Measurements from ENCODE around the gene SMCR8.

SMCR8 gene

GRCh38 chr17:18314059-18314730 is 898 bp upstream of the SMCR8 start:
- Histone ChIP-seq H3K23ac (ENCODE audit: low read depth, low read length, poor library complexity) (peak overlapping the region; percentile 86), H2BK12ac (ENCODE audit: low read length) (no peak overlapping the region), H4K8ac (ENCODE audit: low read depth, low read length) (no peak overlapping the region), H2BK15ac (ENCODE audit: low read length) (no peak overlapping the region), H3K9me3 (replicated peaks in 1 of 2; ENCODE audit: control insufficient read depth in 2 of 2, insufficient read depth in 1 of 2, low read depth in 1 of 2, low read length in 2 of 2) (peaks cover 0 to 5% of the 10 kb centered on the region in 2 donors), H2BK5ac (ENCODE audit: low read length) (peak overlapping the region; percentile 91), H2AFZ (ENCODE audit: low read length) (peak overlapping the region; percentile 93), H3K27ac (replicated peaks; ENCODE audit: low read length) (peak overlapping the region; percentile 92), H3K4me2 (ENCODE audit: insufficient read depth, low read length, poor library complexity, severe bottlenecking) (peak overlapping the region; percentile 90), H3K4ac (ENCODE audit: low read length) (no peak overlapping the region), H3K18ac (ENCODE audit: low read length) (peak overlapping the region; percentile 93), H3K14ac (ENCODE audit: low read length) (peak overlapping the region; percentile 85), H3K4me1 (ENCODE audit: control insufficient read depth in 2 of 2, insufficient read depth in 1 of 2, low read depth in 1 of 2, low read length in 2 of 2) (peaks cover 12 to 20% of the 10 kb centered on the region in 2 donors), H3K79me1 (ENCODE audit: low read depth, low read length) (peaks cover 13% of the 10 kb centered on the region), H2AK5ac (ENCODE audit: low read depth, low read length) (peak overlapping the region; percentile 32), H3K27me3 (ENCODE audit: control insufficient read depth in 3 of 3, insufficient read depth in 3 of 3, low read depth in 1 of 3, low read length in 3 of 3) (no peaks in the 10 kb centered on the region), H4K91ac (ENCODE audit: low read depth, low read length, poor library complexity) (no peak overlapping the region), H3K36me3 (replicated peaks in 1 of 2; ENCODE audit: control insufficient read depth in 2 of 2, insufficient read depth in 2 of 2, low read length in 2 of 2) (peaks cover 26 to 72% of the 10 kb centered on the region in 2 donors), H3K4me3 (ENCODE audit: low read length in 2 of 2) (peak overlapping the region; percentile 90 to 94), H3K9ac (ENCODE audit: low read depth, low read length, poor library complexity) (peak overlapping the region; percentile 98), H2BK120ac (ENCODE audit: low read depth, low read length) (peak overlapping the region; percentile 88)
- DNase-seq (ENCODE audit: low spot score), result peak; percentile 23
- no CpG with 5 or more reads among the region's 39 CpGs for whole genome bisulfite sequencing, 2 donors (ENCODE audit: extremely low coverage in 2 of 2, insufficient read length in 2 of 2, insufficient replicate concordance in 1 of 2)

GRCh38 chr17:18315562-18315922 is 449 bp downstream of the SMCR8 start:
- H3K27me3 ChIP-seq (ENCODE audit: control insufficient read depth in 3 of 3, insufficient read depth in 3 of 3, low read depth in 1 of 3, low read length in 3 of 3), result no peaks in the 10 kb centered on the region
- H3K4me3 ChIP-seq (ENCODE audit: low read length in 2 of 2), result peak overlapping the region; percentile 90 to 94
- peaks cover 12 to 20% of the 10 kb centered on the region in 2 donors for H3K4me1 ChIP-seq (ENCODE audit: control insufficient read depth in 2 of 2, insufficient read depth in 1 of 2, low read depth in 1 of 2, low read length in 2 of 2)
- H3K14ac ChIP-seq (ENCODE audit: low read length), result no peak overlapping the region
- H3K27ac ChIP-seq (replicated peaks; ENCODE audit: low read length), result peak overlapping the region; percentile 92
- peak overlapping the region; percentile 91 for H2BK5ac ChIP-seq (ENCODE audit: low read length)
- no peak overlapping the region for H2BK15ac ChIP-seq (ENCODE audit: low read length)
- H3K9ac ChIP-seq (ENCODE audit: low read depth, low read length, poor library complexity), result peak overlapping the region; percentile 85
- H2BK12ac ChIP-seq (ENCODE audit: low read length), result no peak overlapping the region
- H3K18ac ChIP-seq (ENCODE audit: low read length), result no peak overlapping the region
- no peak overlapping the region for H2AK5ac ChIP-seq (ENCODE audit: low read depth, low read length)
- peaks cover 0 to 2% of the 10 kb centered on the region in 2 donors for H3K9me3 ChIP-seq (replicated peaks in 1 of 2; ENCODE audit: control insufficient read depth in 2 of 2, insufficient read depth in 1 of 2, low read depth in 1 of 2, low read length in 2 of 2)
- no peak overlapping the region for H3K4ac ChIP-seq (ENCODE audit: low read length)
- H3K36me3 ChIP-seq (replicated peaks in 1 of 2; ENCODE audit: control insufficient read depth in 2 of 2, insufficient read depth in 2 of 2, low read length in 2 of 2), result peaks cover 23 to 71% of the 10 kb centered on the region in 2 donors
- WGBS, 2 donors (ENCODE audit: extremely low coverage in 2 of 2, insufficient read length in 2 of 2, insufficient replicate concordance in 1 of 2), result no CpG with 5 or more reads among the region's 18 CpGs
- no peak for DNase-seq (ENCODE audit: low spot score)
- H4K8ac ChIP-seq (ENCODE audit: low read depth, low read length), result no peak overlapping the region
- H2BK120ac ChIP-seq (ENCODE audit: low read depth, low read length), result no peak overlapping the region
- peak overlapping the region; percentile 86 for H3K4me2 ChIP-seq (ENCODE audit: insufficient read depth, low read length, poor library complexity, severe bottlenecking)
- H3K23ac ChIP-seq (ENCODE audit: low read depth, low read length, poor library complexity), result no peak overlapping the region
- H3K79me1 ChIP-seq (ENCODE audit: low read depth, low read length), result peaks cover 13% of the 10 kb centered on the region
- H4K91ac ChIP-seq (ENCODE audit: low read depth, low read length, poor library complexity), result no peak overlapping the region
- H2AFZ ChIP-seq (ENCODE audit: low read length), result peak overlapping the region; percentile 93

- Histone ChIP-seq H3K23ac (ENCODE audit: low read depth, low read length, poor library complexity) (no peak overlapping the region), H3K27ac (replicated peaks; ENCODE audit: low read length) (no peak overlapping the region), H3K36me3 (replicated peaks in 1 of 2; ENCODE audit: control insufficient read depth in 2 of 2, insufficient read depth in 2 of 2, low read length in 2 of 2) (peaks cover 23 to 72% of the 10 kb centered on the region in 2 donors), H4K91ac (ENCODE audit: low read depth, low read length, poor library complexity) (no peak overlapping the region), H2AK5ac (ENCODE audit: low read depth, low read length) (no peak overlapping the region), H3K4ac (ENCODE audit: low read length) (no peak overlapping the region), H3K27me3 (ENCODE audit: control insufficient read depth in 3 of 3, insufficient read depth in 3 of 3, low read depth in 1 of 3, low read length in 3 of 3) (no peaks in the 10 kb centered on the region), H2BK12ac (ENCODE audit: low read length) (no peak overlapping the region), H3K9me3 (replicated peaks in 1 of 2; ENCODE audit: control insufficient read depth in 2 of 2, insufficient read depth in 1 of 2, low read depth in 1 of 2, low read length in 2 of 2) (no peaks in the 10 kb centered on the region), H2BK5ac (ENCODE audit: low read length) (no peak overlapping the region), H3K4me2 (ENCODE audit: insufficient read depth, low read length, poor library complexity, severe bottlenecking) (peak overlapping the region; percentile 86), H3K18ac (ENCODE audit: low read length) (no peak overlapping the region), H2AFZ (ENCODE audit: low read length) (peak overlapping the region; percentile 93), H3K4me3 (ENCODE audit: low read length in 2 of 2) (peak overlapping the region; percentile 90 to 94), H3K4me1 (ENCODE audit: control insufficient read depth in 2 of 2, insufficient read depth in 1 of 2, low read depth in 1 of 2, low read length in 2 of 2) (peaks cover 12 to 20% of the 10 kb centered on the region in 2 donors), H2BK120ac (ENCODE audit: low read depth, low read length) (no peak overlapping the region), H2BK15ac (ENCODE audit: low read length) (no peak overlapping the region), H3K9ac (ENCODE audit: low read depth, low read length, poor library complexity) (no peak overlapping the region), H3K79me1 (ENCODE audit: low read depth, low read length) (peaks cover 13% of the 10 kb centered on the region), H4K8ac (ENCODE audit: low read depth, low read length) (no peak overlapping the region), H3K14ac (ENCODE audit: low read length) (no peak overlapping the region)
- no peak for DNase-seq (ENCODE audit: low spot score)
- no CpG with 5 or more reads among the region's 11 CpGs for WGBS, 2 donors (ENCODE audit: extremely low coverage in 2 of 2, insufficient read length in 2 of 2, insufficient replicate concordance in 1 of 2)
Measured at GRCh38 chr17:18315961-18316360, 868 bp downstream of the SMCR8 start.

GRCh38 chr17:18318117-18318516 is 3.0 kb downstream of the SMCR8 start:
- Histone ChIP-seq H3K23ac (ENCODE audit: low read depth, low read length, poor library complexity) (no peak overlapping the region), H4K8ac (ENCODE audit: low read depth, low read length) (no peak overlapping the region), H3K4me1 (ENCODE audit: control insufficient read depth in 2 of 2, insufficient read depth in 1 of 2, low read depth in 1 of 2, low read length in 2 of 2) (peaks cover 11 to 18% of the 10 kb centered on the region in 2 donors), H3K27ac (replicated peaks; ENCODE audit: low read length) (no peak overlapping the region), H3K4ac (ENCODE audit: low read length) (no peak overlapping the region), H3K27me3 (ENCODE audit: control insufficient read depth in 3 of 3, insufficient read depth in 3 of 3, low read depth in 1 of 3, low read length in 3 of 3) (no peaks in the 10 kb centered on the region), H2BK15ac (ENCODE audit: low read length) (no peak overlapping the region), H3K9ac (ENCODE audit: low read depth, low read length, poor library complexity) (no peak overlapping the region), H2BK5ac (ENCODE audit: low read length) (no peak overlapping the region), H3K9me3 (replicated peaks in 1 of 2; ENCODE audit: control insufficient read depth in 2 of 2, insufficient read depth in 1 of 2, low read depth in 1 of 2, low read length in 2 of 2) (no peaks in the 10 kb centered on the region), H3K18ac (ENCODE audit: low read length) (no peak overlapping the region), H3K79me1 (ENCODE audit: low read depth, low read length) (peaks cover 10% of the 10 kb centered on the region), H3K4me2 (ENCODE audit: insufficient read depth, low read length, poor library complexity, severe bottlenecking) (no peak overlapping the region), H2BK12ac (ENCODE audit: low read length) (no peak overlapping the region), H2AK5ac (ENCODE audit: low read depth, low read length) (no peak overlapping the region), H4K91ac (ENCODE audit: low read depth, low read length, poor library complexity) (no peak overlapping the region), H2AFZ (ENCODE audit: low read length) (no peak overlapping the region), H3K4me3 (ENCODE audit: low read length in 2 of 2) (no peak overlapping the region), H3K36me3 (replicated peaks in 1 of 2; ENCODE audit: control insufficient read depth in 2 of 2, insufficient read depth in 2 of 2, low read length in 2 of 2) (peaks cover 17 to 63% of the 10 kb centered on the region in 2 donors), H3K14ac (ENCODE audit: low read length) (no peak overlapping the region), H2BK120ac (ENCODE audit: low read depth, low read length) (no peak overlapping the region)
- no peak for DNase-seq (ENCODE audit: low spot score)
- WGBS, 2 donors (ENCODE audit: extremely low coverage in 2 of 2, insufficient read length in 2 of 2, insufficient replicate concordance in 1 of 2), result no CpG with 5 or more reads among the region's 7 CpGs

Data from neuronal stem cell (in vitro differentiated cells).